Activated CD4-positive, alpha-beta T cell treated with anti-CD3 and anti-CD28 coated beads, Interleukin-2, amount 10 ng/mL, durations not matched to agents 7 days and 5 days (primary cell): ENCODE results near the gene DYNC1I1. TPM values are rescaled to one million over a fixed set of nuclear protein-coding genes. Genes with fewer than 3 reads are reported as not detected.

Source experiments
- CTCF ChIA-PET: fragments of 350-600 bp; sonication (Branson Sonifier 250); formaldehyde crosslinking; loops from one replicate; lab custom pipeline; 2021; ENCODE audit warnings: antibody characterized with exemption; lab: Charles Lee
- POLR2A ChIA-PET: fragments of 350-600 bp; sonication (Branson Sonifier 250); formaldehyde crosslinking; loops from one replicate; lab custom pipeline; 2021; ENCODE audit warnings: antibody characterized with exemption; lab: Charles Lee
- DNase-seq: peaks from one replicate; pipeline ENCODE4 v3.0.0-alpha.2; 2020
- H3K27ac Mint-ChIP-seq: one replicate; pipeline ENCODE4 v1.8.0; 2021; ENCODE audit warnings: mild to moderate bottlenecking, moderate library complexity, mixed read lengths
- H3K27me3 Mint-ChIP-seq: one replicate; pipeline ENCODE4 v1.8.0; 2021; ENCODE audit warnings: mixed read lengths
- H3K36me3 Mint-ChIP-seq: one replicate; pipeline ENCODE4 v1.8.0; 2021; ENCODE audit warnings: low read depth, mixed read lengths
- H3K4me1 Mint-ChIP-seq: one replicate; pipeline ENCODE4 v1.8.0; 2021; ENCODE audit warnings: mixed read lengths
- H3K4me3 Mint-ChIP-seq: one replicate; pipeline ENCODE4 v1.8.0; 2021; ENCODE audit warnings: mild to moderate bottlenecking, moderate library complexity, mixed read lengths
- H3K9me3 Mint-ChIP-seq: one replicate; pipeline ENCODE4 v1.8.0; 2021; ENCODE audit warnings: mixed read lengths
- total RNA-seq, 2 experiments: library from RNA; stranded (reverse); gene quantifications; one replicate each; pipeline ENCODE4 v1.2.3, GENCODE V29; 2021

DYNC1I1 gene
- total RNA-seq, 2 experiments from 2014 or later = not detected

- Mint-ChIP-seq H3K9me3 (no peaks in the 10 kb centered on the region), H3K4me1 (peaks cover 2% of the 10 kb centered on the region), H3K27ac (no peak overlapping the region), H3K36me3 (no peaks in the 10 kb centered on the region), H3K27me3 (peaks cover 4% of the 10 kb centered on the region), H3K4me3 (no peak overlapping the region)
- DNase-seq = no peak
- POLR2A ChIA-PET = no interaction called here
- CTCF ChIA-PET = interaction anchor here (1.3 kb wide), 1 partner anchor 14 kb away, joined by 3 read pairs; no protein-coding TSS in a partner anchor
These were observed 262.8 kb downstream of the DYNC1I1 start for GRCh38 chr7:96034940-96035727.

- no peak for DNase-seq
- POLR2A ChIA-PET = no interaction called here
- Mint-ChIP-seq H3K4me1 (no peaks in the 10 kb centered on the region), H3K36me3 (no peaks in the 10 kb centered on the region), H3K27me3 (peaks cover 11% of the 10 kb centered on the region), H3K9me3 (no peaks in the 10 kb centered on the region), H3K4me3 (no peak overlapping the region), H3K27ac (no peak overlapping the region)
- CTCF ChIA-PET = interaction anchor here (0.7 kb wide), 1 partner anchor 67 kb away, joined by 5 read pairs; no protein-coding TSS in a partner anchor
These were observed 268.0 kb downstream of the DYNC1I1 start for GRCh38 chr7:96040250-96040772.

GRCh38 chr7:96041171-96041570 is 268.8 kb downstream of the DYNC1I1 start:
- CTCF ChIA-PET = no interaction called here

GRCh38 chr7:96045181-96045580 is 272.8 kb downstream of the DYNC1I1 start:
- no peak for DNase-seq
- H3K27ac Mint-ChIP-seq = no peak overlapping the region
- no peaks in the 10 kb centered on the region for H3K4me1 Mint-ChIP-seq
- H3K27me3 Mint-ChIP-seq = peaks cover 11% of the 10 kb centered on the region
- H3K4me3 Mint-ChIP-seq = no peak overlapping the region
- H3K36me3 Mint-ChIP-seq = no peaks in the 10 kb centered on the region
- CTCF ChIA-PET = interaction anchor here (0.6 kb wide), 1 partner anchor 40 kb away, joined by 3 read pairs; no protein-coding TSS in a partner anchor
- no peaks in the 10 kb centered on the region for H3K9me3 Mint-ChIP-seq
- POLR2A ChIA-PET = no interaction called here

More at GRCh38 chr7:96041171-96041570, 268.8 kb downstream of the DYNC1I1 start:
- no peaks in the 10 kb centered on the region for H3K9me3 Mint-ChIP-seq
- H3K4me3 Mint-ChIP-seq = no peak overlapping the region
- H3K27me3 Mint-ChIP-seq = peaks cover 11% of the 10 kb centered on the region
- DNase-seq = no peak
- H3K27ac Mint-ChIP-seq = no peak overlapping the region
- POLR2A ChIA-PET = no interaction called here
- H3K4me1 Mint-ChIP-seq = no peaks in the 10 kb centered on the region
- H3K36me3 Mint-ChIP-seq = no peaks in the 10 kb centered on the region

- Mint-ChIP-seq H3K4me3 (no peak overlapping the region), H3K27ac (no peak overlapping the region), H3K36me3 (no peaks in the 10 kb centered on the region), H3K27me3 (peaks cover 6% of the 10 kb centered on the region), H3K4me1 (no peaks in the 10 kb centered on the region), H3K9me3 (no peaks in the 10 kb centered on the region)
- ChIA-PET POLR2A (no interaction called here), CTCF (interaction anchor here (0.6 kb wide), 1 partner anchor 39 kb away, joined by 3 read pairs; no protein-coding TSS in a partner anchor)
- DNase-seq = no peak
These were observed 273.6 kb downstream of the DYNC1I1 start for GRCh38 chr7:96045919-96046318.

- Mint-ChIP-seq H3K4me1 (no peaks in the 10 kb centered on the region), H3K4me3 (no peak overlapping the region), H3K36me3 (no peaks in the 10 kb centered on the region), H3K27me3 (peaks cover 20% of the 10 kb centered on the region), H3K9me3 (no peaks in the 10 kb centered on the region), H3K27ac (no peak overlapping the region)
- POLR2A ChIA-PET = no interaction called here
- DNase-seq = no peak
- CTCF ChIA-PET = interaction anchor here (1.0 kb wide), 1 partner anchor 15 kb away, joined by 3 read pairs; no protein-coding TSS in a partner anchor
These were observed 279.9 kb downstream of the DYNC1I1 start for GRCh38 chr7:96052289-96052688.

GRCh38 chr7:96052860-96053470 is 280.6 kb downstream of the DYNC1I1 start:
- DNase-seq = no peak
- H3K27me3 Mint-ChIP-seq = peaks cover 22% of the 10 kb centered on the region
- ChIA-PET CTCF (interaction anchor here (1.0 kb wide), 1 partner anchor 14 kb away, joined by 3 read pairs; no protein-coding TSS in a partner anchor), POLR2A (no interaction called here)
- H3K27ac Mint-ChIP-seq = no peak overlapping the region
- H3K4me3 Mint-ChIP-seq = no peak overlapping the region
- H3K4me1 Mint-ChIP-seq = no peaks in the 10 kb centered on the region
- no peaks in the 10 kb centered on the region for H3K36me3 Mint-ChIP-seq
- no peaks in the 10 kb centered on the region for H3K9me3 Mint-ChIP-seq

GRCh38 chr7:96055717-96056116 is 283.4 kb downstream of the DYNC1I1 start:
- H3K9me3 Mint-ChIP-seq = no peaks in the 10 kb centered on the region

GRCh38 chr7:96059075-96059474 is 286.7 kb downstream of the DYNC1I1 start:
- H3K36me3 Mint-ChIP-seq = no peaks in the 10 kb centered on the region

More at GRCh38 chr7:96055717-96056116, 283.4 kb downstream of the DYNC1I1 start:
- no peak for DNase-seq
- H3K4me1 Mint-ChIP-seq = no peaks in the 10 kb centered on the region
- H3K27ac Mint-ChIP-seq = no peak overlapping the region
- ChIA-PET CTCF (interaction anchor here (0.7 kb wide), 1 partner anchor 1049 kb away, joined by 3 read pairs; no protein-coding TSS in a partner anchor), POLR2A (no interaction called here)
- H3K36me3 Mint-ChIP-seq = no peaks in the 10 kb centered on the region
- no peak overlapping the region for H3K4me3 Mint-ChIP-seq
- peaks cover 23% of the 10 kb centered on the region for H3K27me3 Mint-ChIP-seq

GRCh38 chr7:96061009-96061408 is 288.7 kb downstream of the DYNC1I1 start:
- Mint-ChIP-seq H3K9me3 (no peaks in the 10 kb centered on the region), H3K36me3 (no peaks in the 10 kb centered on the region), H3K27me3 (peaks cover 16% of the 10 kb centered on the region), H3K4me1 (no peaks in the 10 kb centered on the region), H3K4me3 (no peak overlapping the region), H3K27ac (no peak overlapping the region)
- ChIA-PET POLR2A (no interaction called here), CTCF (no interaction called here)
- no peak for DNase-seq

More at GRCh38 chr7:96059075-96059474, 286.7 kb downstream of the DYNC1I1 start:
- H3K4me1 Mint-ChIP-seq = no peaks in the 10 kb centered on the region
- no peak overlapping the region for H3K27ac Mint-ChIP-seq
- no peak for DNase-seq
- ChIA-PET POLR2A (no interaction called here), CTCF (no interaction called here)
- no peaks in the 10 kb centered on the region for H3K9me3 Mint-ChIP-seq
- H3K4me3 Mint-ChIP-seq = no peak overlapping the region
- peaks cover 13% of the 10 kb centered on the region for H3K27me3 Mint-ChIP-seq

GRCh38 chr7:96061844-96062243 is 289.5 kb downstream of the DYNC1I1 start:
- POLR2A ChIA-PET = no interaction called here
- Mint-ChIP-seq H3K4me1 (no peaks in the 10 kb centered on the region), H3K27me3 (peaks cover 22% of the 10 kb centered on the region), H3K36me3 (no peaks in the 10 kb centered on the region), H3K4me3 (no peak overlapping the region), H3K9me3 (no peaks in the 10 kb centered on the region), H3K27ac (no peak overlapping the region)
- CTCF ChIA-PET = no interaction called here
- DNase-seq = no peak

GRCh38 chr7:96067321-96067720 is 295.0 kb downstream of the DYNC1I1 start:
- Mint-ChIP-seq H3K4me1 (no peaks in the 10 kb centered on the region), H3K27me3 (peaks cover 48% of the 10 kb centered on the region), H3K9me3 (no peaks in the 10 kb centered on the region), H3K36me3 (no peaks in the 10 kb centered on the region), H3K4me3 (no peak overlapping the region), H3K27ac (no peak overlapping the region)
- ChIA-PET CTCF (interaction anchor here (1.0 kb wide), 1 partner anchor 15 kb away, joined by 3 read pairs; no protein-coding TSS in a partner anchor), POLR2A (no interaction called here)
- no peak for DNase-seq

GRCh38 chr7:96069401-96069800 is 297.0 kb downstream of the DYNC1I1 start:
- Mint-ChIP-seq H3K27ac (no peak overlapping the region), H3K4me3 (no peak overlapping the region), H3K27me3 (peaks cover 50% of the 10 kb centered on the region), H3K4me1 (no peaks in the 10 kb centered on the region), H3K36me3 (no peaks in the 10 kb centered on the region), H3K9me3 (no peaks in the 10 kb centered on the region)
- DNase-seq = no peak
- ChIA-PET POLR2A (no interaction called here), CTCF (no interaction called here)
